Peyer's patch (tissue), 4 donors: ENCODE data around the gene PINK1.

ENCODE experiments used
- POLR2A ChIP-seq, 2 donors: fragments of 450-650 bp; IDR thresholded peaks; one replicate each; pipeline ENCODE4 v1.5.1; 2017; ENCODE audit warnings: antibody characterized with exemption in 2 of 2, mild to moderate bottlenecking in 2 of 2, moderate library complexity in 2 of 2
- TF ChIP-seq, protein P1 (sequence below), 6 experiments: fragments of 450-650 bp in 4 of 6; fragments of 200-600 bp in 2 of 6; sonication (generic) in 1 of 6; IDR thresholded peaks; one replicate each; pipeline ENCODE4 v1.5.1; 2017 to 2019; ENCODE audit warnings: antibody characterized with exemption in 6 of 6, mild to moderate bottlenecking in 3 of 6, moderate library complexity in 1 of 6

DNA sequence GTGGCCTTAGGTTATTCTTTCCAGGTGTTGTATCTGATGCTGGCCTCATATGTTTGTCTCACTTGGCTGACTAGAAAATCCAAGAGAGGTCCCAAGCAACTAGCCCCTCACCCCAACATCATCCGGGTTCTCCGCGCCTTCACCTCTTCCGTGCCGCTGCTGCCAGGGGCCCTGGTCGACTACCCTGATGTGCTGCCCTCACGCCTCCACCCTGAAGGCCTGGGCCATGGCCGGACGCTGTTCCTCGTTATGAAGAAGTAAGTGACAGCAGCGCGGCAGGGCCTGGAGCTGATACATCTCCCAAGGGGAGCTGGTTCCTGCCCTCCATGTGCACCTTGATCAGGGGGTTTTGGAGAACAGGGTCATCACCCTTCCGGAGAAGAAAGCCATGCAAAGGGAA, 11.2 kb downstream of the PINK1 start:
- TF ChIP-seq, protein P1, sequence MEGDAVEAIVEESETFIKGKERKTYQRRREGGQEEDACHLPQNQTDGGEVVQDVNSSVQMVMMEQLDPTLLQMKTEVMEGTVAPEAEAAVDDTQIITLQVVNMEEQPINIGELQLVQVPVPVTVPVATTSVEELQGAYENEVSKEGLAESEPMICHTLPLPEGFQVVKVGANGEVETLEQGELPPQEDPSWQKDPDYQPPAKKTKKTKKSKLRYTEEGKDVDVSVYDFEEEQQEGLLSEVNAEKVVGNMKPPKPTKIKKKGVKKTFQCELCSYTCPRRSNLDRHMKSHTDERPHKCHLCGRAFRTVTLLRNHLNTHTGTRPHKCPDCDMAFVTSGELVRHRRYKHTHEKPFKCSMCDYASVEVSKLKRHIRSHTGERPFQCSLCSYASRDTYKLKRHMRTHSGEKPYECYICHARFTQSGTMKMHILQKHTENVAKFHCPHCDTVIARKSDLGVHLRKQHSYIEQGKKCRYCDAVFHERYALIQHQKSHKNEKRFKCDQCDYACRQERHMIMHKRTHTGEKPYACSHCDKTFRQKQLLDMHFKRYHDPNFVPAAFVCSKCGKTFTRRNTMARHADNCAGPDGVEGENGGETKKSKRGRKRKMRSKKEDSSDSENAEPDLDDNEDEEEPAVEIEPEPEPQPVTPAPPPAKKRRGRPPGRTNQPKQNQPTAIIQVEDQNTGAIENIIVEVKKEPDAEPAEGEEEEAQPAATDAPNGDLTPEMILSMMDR (IDR thresholded peaks at IDR 0.05), result no peak
- no peak for TF ChIP-seq POLR2A (IDR thresholded peaks at IDR 0.05)
